Activated CD4-positive, CD25-positive, alpha-beta regulatory T cell treated with anti-CD3 and anti-CD28 coated beads, Interleukin-2, amount 50 U/mL, for 16 hours (primary cell): ENCODE results near the gene WDR17.
"Not testable (repeated sequence)": the region's sequence is repeated elsewhere in the genome, so short reads cannot be mapped to it uniquely, and the experiment has no call there.

ENCODE experiments used
- DNase-seq: peaks from one replicate; pipeline ENCODE4 v3.0.0-alpha.2; 2020; ENCODE audit warnings: low read depth, low spot score

WDR17 gene

GRCh38 chr4:176189891-176190795, 124.5 kb downstream of the WDR17 start:
- no peak for DNase-seq

- no peak for DNase-seq
Observed at GRCh38 chr4:176191974-176192373, 126.3 kb downstream of the WDR17 start.

- DNase-seq: no peak
Observed at GRCh38 chr4:176193126-176193525, 127.5 kb downstream of the WDR17 start.

- DNase-seq: no peak
Observed at GRCh38 chr4:176193938-176194337, 128.3 kb downstream of the WDR17 start.

DNA sequence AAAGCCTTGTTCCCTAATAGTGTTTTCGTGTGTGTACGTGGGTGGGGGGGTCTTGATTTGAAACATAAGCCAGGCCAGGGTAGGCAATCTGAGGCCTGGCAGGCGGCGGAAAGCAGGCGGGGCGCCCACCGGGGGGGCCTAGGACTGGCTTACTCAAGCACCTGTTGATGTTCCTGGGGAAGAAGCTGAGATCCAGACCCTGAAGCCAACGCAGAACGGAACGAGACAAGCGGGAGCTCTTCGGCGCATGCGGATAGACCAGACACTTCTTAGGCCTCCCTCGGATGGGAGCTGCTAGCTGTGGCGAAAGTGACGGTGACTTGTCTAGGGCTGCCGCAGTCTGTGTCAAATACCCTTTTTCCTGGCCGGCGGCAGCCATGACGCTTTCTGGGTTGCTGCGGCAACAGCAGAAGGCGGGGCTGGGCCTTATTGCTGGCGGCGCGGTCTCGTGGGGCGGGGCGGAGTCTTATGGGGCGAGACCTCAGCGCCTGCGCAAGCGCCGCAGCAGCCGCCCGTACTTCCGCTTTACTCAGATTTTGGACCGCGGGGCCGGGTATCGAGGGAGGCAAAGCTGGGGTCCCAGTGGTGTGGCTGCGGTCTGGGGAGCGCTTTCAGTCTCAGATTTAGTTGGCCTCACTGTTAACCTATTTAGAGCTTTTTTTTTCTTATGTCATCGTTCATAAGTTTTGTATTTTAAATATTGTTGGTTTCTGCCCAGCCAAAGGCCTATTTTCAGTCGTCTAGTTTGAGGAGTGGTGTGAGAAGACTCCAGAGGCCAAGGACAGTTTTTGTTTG, 129.7 kb downstream of the WDR17 start, which contains the start of gene SPATA4:
TSS of gene SPATA4 (minus strand) at position 402 of the 795 bp plus-strand sequence. CDS start at position 379, 23 bp downstream.
- DNase-seq: peak; percentile 86

DNA sequence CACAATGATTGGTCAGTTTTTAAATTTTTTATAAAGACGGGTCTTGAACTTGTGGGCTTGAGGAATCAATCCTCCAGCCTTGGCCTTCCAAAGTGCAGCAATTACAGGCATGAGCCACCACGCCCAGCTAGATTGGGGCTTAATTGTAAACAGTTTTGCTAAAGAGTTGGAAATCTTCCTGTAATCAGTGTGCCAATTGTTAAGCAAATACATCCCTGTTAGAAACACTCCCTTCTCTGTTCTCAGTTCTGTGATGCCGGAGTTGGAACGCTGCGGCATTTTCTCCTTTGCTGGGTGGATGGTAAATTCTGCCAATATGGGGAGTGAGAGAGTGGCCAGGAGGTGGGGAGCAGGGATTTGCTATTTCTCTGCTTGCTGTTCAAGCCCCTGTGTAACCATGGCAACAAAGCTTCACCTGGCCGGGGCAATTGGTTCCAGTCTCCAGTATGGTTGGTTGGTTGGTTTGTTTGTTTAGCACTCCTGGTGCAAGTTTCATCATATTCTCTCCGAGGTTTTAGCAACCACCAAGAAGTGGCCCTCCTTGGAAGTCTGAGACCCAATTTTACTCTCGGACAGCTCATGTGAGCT, 132.8 kb downstream of the WDR17 start:
- DNase-seq: no peak

DNA sequence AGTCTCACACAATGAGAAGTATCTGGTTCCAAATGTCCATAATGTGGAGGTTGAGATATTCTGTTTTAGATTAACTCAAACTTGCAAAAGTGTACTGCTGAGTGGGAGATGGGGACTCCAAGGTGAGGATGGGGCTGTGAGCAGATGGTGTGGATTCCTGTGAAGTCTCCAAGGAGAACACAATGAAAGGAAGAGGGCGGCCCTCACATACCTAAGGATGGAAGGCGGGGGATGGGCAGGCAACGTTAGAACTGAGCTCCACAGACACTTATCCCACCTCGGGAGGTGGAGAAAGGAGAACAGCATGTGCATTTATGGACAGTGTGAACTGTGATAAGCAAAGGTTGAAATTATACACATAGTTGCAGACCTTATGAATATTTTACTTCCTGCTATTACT, 139.7 kb downstream of the WDR17 start:
- no peak for DNase-seq

GRCh38 chr4:176207839-176208238, 142.2 kb downstream of the WDR17 start:
- DNase-seq: no peak

GRCh38 chr4:176209535-176209934, 143.9 kb downstream of the WDR17 start:
- no peak for DNase-seq

GRCh38 chr4:176210101-176210500, 144.5 kb downstream of the WDR17 start:
- DNase-seq: no peak

- no peak for DNase-seq
Observed at GRCh38 chr4:176210579-176211296, 145.1 kb downstream of the WDR17 start.

DNA sequence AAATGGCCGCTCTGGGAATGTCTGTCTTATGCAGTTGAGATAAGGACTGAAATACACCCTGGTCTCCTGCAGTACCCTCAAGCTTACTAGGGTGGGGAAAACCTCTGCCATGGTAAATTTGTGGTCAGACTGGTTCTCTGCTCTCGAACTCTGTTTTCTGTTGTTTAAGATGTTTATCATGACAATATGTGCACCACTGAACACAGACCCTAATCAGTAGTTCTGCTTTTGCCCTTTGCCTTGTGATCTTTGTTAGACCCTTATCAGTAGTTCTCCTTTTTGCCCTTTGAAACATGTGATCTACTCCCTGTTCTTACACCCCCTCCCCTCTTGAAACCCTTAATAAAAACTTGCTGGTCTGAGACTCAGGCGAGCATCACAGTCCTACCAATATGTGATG, 146.7 kb downstream of the WDR17 start:
- DNase-seq: not testable (repeated sequence)

GRCh38 chr4:176217510-176217909, 151.9 kb downstream of the WDR17 start:
- no peak for DNase-seq

GRCh38 chr4:176222149-176222548, 156.5 kb downstream of the WDR17 start:
- DNase-seq: no peak

GRCh38 chr4:176223561-176223960, 157.9 kb downstream of the WDR17 start:
- DNase-seq: no peak

GRCh38 chr4:176226736-176227135, 161.1 kb downstream of the WDR17 start:
- no peak for DNase-seq

- no peak for DNase-seq
Observed at GRCh38 chr4:176229645-176230044, 164.0 kb downstream of the WDR17 start.
